Neural progenitor cell (in vitro differentiated cells): ENCODE results near the gene FOXN3. TPM values are rescaled to one million over a fixed set of nuclear protein-coding genes. Genes with fewer than 3 reads are reported as not detected.
A peak's percentile ranks its signal among the peaks of the same experiment; 100 is the strongest.

ENCODE experiments used
- DNase-seq: peaks from one replicate; pipeline ENCODE4 v3.0.0-alpha.2; 2016; ENCODE audit warnings: low spot score
- H2AFZ ChIP-seq: fragments of 200-600 bp; sonication (generic); replicated peaks from 2 replicates; pipeline ENCODE4 v1.6.1; 2016; ENCODE audit warnings: antibody characterized with exemption
- H3F3A ChIP-seq: fragments of 200-600 bp; sonication (generic); 2 replicates; pipeline ENCODE4 v1.6.1; 2016; ENCODE audit warnings: antibody characterized with exemption, low read depth
- H3K27ac ChIP-seq: fragments of 200-600 bp; sonication (generic); 2 replicates; pipeline ENCODE4 v1.5.1; 2016; ENCODE audit warnings: mild to moderate bottlenecking
- H3K27me3 ChIP-seq: fragments of 200-600 bp; sonication (generic); 2 replicates; pipeline ENCODE4 v1.6.1; 2016; ENCODE audit warnings: mild to moderate bottlenecking, moderate library complexity
- H3K36me3 ChIP-seq: fragments of 200-600 bp; sonication (generic); 2 replicates; pipeline ENCODE4 v1.5.1; 2016
- H3K4me1 ChIP-seq: fragments of 200-600 bp; sonication (generic); 2 replicates; pipeline ENCODE4 v1.6.1; 2016; ENCODE audit warnings: mixed run types
- H3K4me2 ChIP-seq: fragments of 200-600 bp; sonication (generic); 2 replicates; pipeline ENCODE4 v1.6.1; 2016
- H3K4me3 ChIP-seq: fragments of 200-600 bp; sonication (generic); 2 replicates; pipeline ENCODE4 v1.5.1; 2016
- H3K79me2 ChIP-seq: fragments of 200-600 bp; sonication (generic); 2 replicates; pipeline ENCODE4 v1.6.1; 2016; ENCODE audit warnings: low read depth
- H3K9ac ChIP-seq: fragments of 200-600 bp; sonication (generic); 2 replicates; pipeline ENCODE4 v1.6.1; 2016
- H3K9me3 ChIP-seq: fragments of 200-600 bp; sonication (generic); 2 replicates; pipeline ENCODE4 v1.5.1; 2016; ENCODE audit warnings: low read depth
- H4K20me1 ChIP-seq: fragments of 200-600 bp; sonication (generic); 2 replicates; pipeline ENCODE4 v1.6.1; 2016; ENCODE audit warnings: low read depth
- H3K27ac Mint-ChIP-seq: 3 replicates; pipeline ENCODE4 v1.8.0; 2021; ENCODE audit warnings: mixed read lengths
- H3K27me3 Mint-ChIP-seq: 2 replicates; pipeline ENCODE4 v1.8.0; 2022; ENCODE audit warnings: low read depth, mild to moderate bottlenecking, inconsistent platforms, moderate library complexity, mixed read lengths; ENCODE audit not compliant: insufficient read depth
- H3K36me3 Mint-ChIP-seq: 3 replicates; pipeline ENCODE4 v1.8.0; 2021; ENCODE audit warnings: mixed read lengths
- H3K4me1 Mint-ChIP-seq: 3 replicates; pipeline ENCODE4 v1.8.0; 2021; ENCODE audit warnings: mixed read lengths
- H3K4me3 Mint-ChIP-seq: 3 replicates; pipeline ENCODE4 v1.8.0; 2021; ENCODE audit warnings: mild to moderate bottlenecking, moderate library complexity, mixed read lengths
- H3K9me3 Mint-ChIP-seq: 3 replicates; pipeline ENCODE4 v1.8.0; 2020; ENCODE audit warnings: mixed read lengths
- EZH2 ChIP-seq: fragments of 200-600 bp; sonication (generic); IDR thresholded peaks from 2 replicates; pipeline ENCODE4 v1.6.1; 2017; ENCODE audit warnings: antibody characterized with exemption, mild to moderate bottlenecking, moderate library complexity
- EZH2phosphoT487 ChIP-seq: fragments of 200-600 bp; sonication (generic); IDR thresholded peaks from 2 replicates; pipeline ENCODE4 v1.6.1; 2017; ENCODE audit warnings: antibody characterized with exemption
- total RNA-seq: library from RNA; depleted of rRNA; stranded (reverse); fragments of >200 nt; gene quantifications from 2 replicates; pipeline ENCODE4 v1.2.3, GENCODE V29; 2015; ENCODE audit warnings: low replicate concordance
- TF ChIP-seq, protein P1 (sequence below): fragments of 200-600 bp; sonication (generic); IDR thresholded peaks from 2 replicates; pipeline ENCODE4 v1.5.1; 2017; ENCODE audit warnings: antibody characterized with exemption, mild to moderate bottlenecking

Gene FOXN3
- total RNA-seq, 1 donor from 2014 or later: 39.5 TPM

DNA sequence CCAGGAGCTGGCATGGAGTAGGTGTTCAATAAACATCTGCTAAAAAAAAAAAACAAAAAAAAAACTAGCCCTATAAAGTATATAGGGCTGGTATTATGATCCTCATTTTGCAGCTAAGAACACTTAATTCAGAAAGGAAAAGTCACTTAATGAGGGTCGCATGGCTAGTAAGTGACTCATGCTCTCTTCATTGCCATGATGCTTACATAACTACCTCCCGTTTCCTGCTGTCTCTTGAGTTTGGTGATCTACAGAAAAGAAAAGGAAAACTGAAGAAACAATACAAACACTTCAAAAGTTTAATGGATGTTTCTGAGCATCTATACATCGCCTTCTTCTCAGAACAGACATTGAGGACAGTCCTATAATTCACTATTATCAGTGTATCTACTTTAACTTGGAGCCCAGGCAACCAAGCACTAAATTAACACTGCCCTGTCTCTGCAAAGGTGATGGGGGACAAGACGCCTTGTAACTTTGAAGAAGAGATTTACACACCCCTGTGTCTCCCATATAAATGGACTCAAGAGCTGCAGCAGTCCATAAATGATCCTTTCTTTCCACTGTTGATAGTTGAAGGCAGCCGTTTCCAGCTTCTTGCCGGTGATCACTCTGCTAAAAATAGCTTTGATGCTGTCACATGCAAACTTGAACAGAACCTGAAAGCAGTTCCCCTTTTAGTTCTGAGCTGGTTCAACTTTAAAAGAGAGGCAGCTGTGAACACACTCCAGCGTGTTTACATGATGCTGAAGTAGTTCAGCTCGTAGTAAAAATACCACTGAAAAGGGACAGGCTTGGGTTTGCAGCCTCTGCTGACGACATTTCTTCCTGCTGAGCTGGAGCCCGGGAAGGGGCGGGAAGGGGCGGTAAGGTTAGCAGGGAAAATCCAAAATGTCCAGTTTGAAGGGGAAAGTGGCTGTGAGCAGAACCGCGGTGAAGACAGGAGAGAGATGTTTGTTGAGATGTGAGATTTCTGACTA is 113.3 kb downstream of the FOXN3 start:
- peak overlapping the region; percentile 38 for H3K4me2 ChIP-seq
- Mint-ChIP-seq H3K9me3 (peaks cover 3% of the 10 kb centered on the region), H3K27me3 (no peaks in the 10 kb centered on the region), H3K4me3 (peak overlapping the region; percentile 44), H3K36me3 (peaks cover 17% of the 10 kb centered on the region), H3K4me1 (peaks cover 48% of the 10 kb centered on the region), H3K27ac (peak overlapping the region; percentile 91)
- no peaks in the 10 kb centered on the region for H3K27me3 ChIP-seq
- no peaks in the 10 kb centered on the region for H3K9me3 ChIP-seq
- H4K20me1 ChIP-seq: peaks cover 2% of the 10 kb centered on the region
- H2AFZ ChIP-seq: no peak overlapping the region
- H3K9ac ChIP-seq: no peak overlapping the region
- DNase-seq: peak; percentile 22
- no peak overlapping the region for H3K4me3 ChIP-seq
- peaks cover 21% of the 10 kb centered on the region for H3K4me1 ChIP-seq
- no peak for TF ChIP-seq EZH2
- TF ChIP-seq, protein P1, sequence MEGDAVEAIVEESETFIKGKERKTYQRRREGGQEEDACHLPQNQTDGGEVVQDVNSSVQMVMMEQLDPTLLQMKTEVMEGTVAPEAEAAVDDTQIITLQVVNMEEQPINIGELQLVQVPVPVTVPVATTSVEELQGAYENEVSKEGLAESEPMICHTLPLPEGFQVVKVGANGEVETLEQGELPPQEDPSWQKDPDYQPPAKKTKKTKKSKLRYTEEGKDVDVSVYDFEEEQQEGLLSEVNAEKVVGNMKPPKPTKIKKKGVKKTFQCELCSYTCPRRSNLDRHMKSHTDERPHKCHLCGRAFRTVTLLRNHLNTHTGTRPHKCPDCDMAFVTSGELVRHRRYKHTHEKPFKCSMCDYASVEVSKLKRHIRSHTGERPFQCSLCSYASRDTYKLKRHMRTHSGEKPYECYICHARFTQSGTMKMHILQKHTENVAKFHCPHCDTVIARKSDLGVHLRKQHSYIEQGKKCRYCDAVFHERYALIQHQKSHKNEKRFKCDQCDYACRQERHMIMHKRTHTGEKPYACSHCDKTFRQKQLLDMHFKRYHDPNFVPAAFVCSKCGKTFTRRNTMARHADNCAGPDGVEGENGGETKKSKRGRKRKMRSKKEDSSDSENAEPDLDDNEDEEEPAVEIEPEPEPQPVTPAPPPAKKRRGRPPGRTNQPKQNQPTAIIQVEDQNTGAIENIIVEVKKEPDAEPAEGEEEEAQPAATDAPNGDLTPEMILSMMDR: no peak
- no peak for TF ChIP-seq EZH2phosphoT487
- no peaks in the 10 kb centered on the region for H3K36me3 ChIP-seq
- H3F3A ChIP-seq: no peaks in the 10 kb centered on the region
- peaks cover 46% of the 10 kb centered on the region for H3K79me2 ChIP-seq
- no peak overlapping the region for H3K27ac ChIP-seq

- H4K20me1 ChIP-seq: peaks cover 2% of the 10 kb centered on the region
- Mint-ChIP-seq H3K4me1 (peaks cover 45% of the 10 kb centered on the region), H3K27ac (no peak overlapping the region), H3K9me3 (peaks cover 3% of the 10 kb centered on the region), H3K36me3 (peaks cover 9% of the 10 kb centered on the region), H3K27me3 (no peaks in the 10 kb centered on the region), H3K4me3 (no peak overlapping the region)
- H3K4me2 ChIP-seq: no peak overlapping the region
- no peaks in the 10 kb centered on the region for H3K27me3 ChIP-seq
- no peak for DNase-seq
- H3K4me1 ChIP-seq: peaks cover 21% of the 10 kb centered on the region
- H3K36me3 ChIP-seq: no peaks in the 10 kb centered on the region
- TF ChIP-seq EZH2phosphoT487 (no peak), EZH2 (no peak)
- TF ChIP-seq, protein P1: no peak
- H3K9me3 ChIP-seq: no peaks in the 10 kb centered on the region
- H3K79me2 ChIP-seq: peaks cover 41% of the 10 kb centered on the region
- H2AFZ ChIP-seq: no peak overlapping the region
- H3K4me3 ChIP-seq: no peak overlapping the region
- H3K27ac ChIP-seq: no peak overlapping the region
- H3K9ac ChIP-seq: no peak overlapping the region
- no peaks in the 10 kb centered on the region for H3F3A ChIP-seq
Measured at GRCh38 chr14:89302396-89302950, 114.6 kb downstream of the FOXN3 start.

GRCh38 chr14:89299587-89299986 is 117.4 kb downstream of the FOXN3 start:
- peaks cover 7% of the 10 kb centered on the region for H3K36me3 Mint-ChIP-seq
- H3K79me2 ChIP-seq: peaks cover 30% of the 10 kb centered on the region
- peaks cover 30% of the 10 kb centered on the region for H3K4me1 Mint-ChIP-seq

More at GRCh38 chr14:89299587-89299986, 117.4 kb downstream of the FOXN3 start:
- H3K36me3 ChIP-seq: no peaks in the 10 kb centered on the region
- no peak overlapping the region for H3K27ac ChIP-seq
- H3K4me3 ChIP-seq: no peak overlapping the region
- no peak overlapping the region for H3K4me2 ChIP-seq
- DNase-seq: no peak
- peaks cover 13% of the 10 kb centered on the region for H4K20me1 ChIP-seq
- H3F3A ChIP-seq: peaks cover 6% of the 10 kb centered on the region
- no peak overlapping the region for H3K4me3 Mint-ChIP-seq
- no peaks in the 10 kb centered on the region for H3K9me3 ChIP-seq
- H3K27me3 Mint-ChIP-seq: no peaks in the 10 kb centered on the region
- H2AFZ ChIP-seq: no peak overlapping the region
- no peak overlapping the region for H3K27ac Mint-ChIP-seq
- TF ChIP-seq EZH2phosphoT487 (no peak), EZH2 (no peak)
- TF ChIP-seq, protein P1: no peak
- H3K27me3 ChIP-seq: no peaks in the 10 kb centered on the region
- H3K4me1 ChIP-seq: peaks cover 13% of the 10 kb centered on the region
- H3K9me3 Mint-ChIP-seq: peaks cover 3% of the 10 kb centered on the region
- H3K9ac ChIP-seq: no peak overlapping the region
